HG03457 (cell line): ENCODE measurements around the gene NOTO.
A peak's percentile ranks its signal among the peaks of the same experiment; 100 is the strongest.
"Not testable (repeated sequence)": the region's sequence is repeated elsewhere in the genome, so short reads cannot be mapped to it uniquely, and the experiment has no call there.

Source experiments
- ATAC-seq: cut with Tn5 transposase; IDR thresholded peaks from one replicate; pipeline ENCODE4 v1.9.1; 2021; ENCODE audit warnings: moderate number of reproducible peaks; ENCODE audit not compliant: unreplicated experiment

Gene NOTO

DNA sequence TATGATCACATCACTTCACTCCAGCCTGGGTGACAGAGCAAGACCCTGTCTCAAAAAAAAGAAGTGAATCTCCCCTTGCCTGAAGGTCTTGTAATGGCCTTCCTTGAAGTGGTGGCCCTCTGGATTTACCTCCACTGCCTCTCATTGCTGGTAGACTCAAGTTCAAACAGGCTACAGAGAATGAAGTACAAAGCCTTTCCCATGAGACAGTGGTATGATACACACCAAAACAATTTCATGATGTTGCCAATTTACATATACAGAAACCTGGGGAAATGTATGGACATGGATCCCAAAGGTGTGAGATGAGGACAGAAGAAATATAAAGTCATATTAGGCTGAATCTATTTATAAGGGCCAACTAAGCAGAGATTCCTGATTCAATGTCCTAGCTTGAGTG is 4.8 kb upstream of the NOTO start:
- ATAC-seq: no peak

DNA sequence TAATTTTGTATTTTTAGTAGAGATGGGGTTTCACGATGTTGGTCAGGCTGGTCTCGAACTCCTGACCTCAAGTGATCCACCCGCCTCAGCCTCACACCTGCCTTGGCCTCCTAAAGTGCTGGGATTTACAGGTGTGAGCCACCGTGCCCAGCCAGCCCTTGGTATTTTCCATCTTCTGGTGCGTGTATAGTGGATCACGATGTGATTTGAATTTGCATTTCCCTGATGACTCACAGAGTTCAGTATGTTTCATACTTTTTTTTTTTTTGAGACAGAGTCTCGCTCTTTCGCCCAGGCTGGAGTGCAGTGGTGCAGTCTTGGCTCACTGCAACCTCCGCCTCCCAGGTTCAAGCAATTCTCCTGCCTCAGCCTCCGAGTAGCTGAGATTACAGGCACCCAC is 2.1 kb upstream of the NOTO start:
- not testable (repeated sequence) for ATAC-seq

DNA sequence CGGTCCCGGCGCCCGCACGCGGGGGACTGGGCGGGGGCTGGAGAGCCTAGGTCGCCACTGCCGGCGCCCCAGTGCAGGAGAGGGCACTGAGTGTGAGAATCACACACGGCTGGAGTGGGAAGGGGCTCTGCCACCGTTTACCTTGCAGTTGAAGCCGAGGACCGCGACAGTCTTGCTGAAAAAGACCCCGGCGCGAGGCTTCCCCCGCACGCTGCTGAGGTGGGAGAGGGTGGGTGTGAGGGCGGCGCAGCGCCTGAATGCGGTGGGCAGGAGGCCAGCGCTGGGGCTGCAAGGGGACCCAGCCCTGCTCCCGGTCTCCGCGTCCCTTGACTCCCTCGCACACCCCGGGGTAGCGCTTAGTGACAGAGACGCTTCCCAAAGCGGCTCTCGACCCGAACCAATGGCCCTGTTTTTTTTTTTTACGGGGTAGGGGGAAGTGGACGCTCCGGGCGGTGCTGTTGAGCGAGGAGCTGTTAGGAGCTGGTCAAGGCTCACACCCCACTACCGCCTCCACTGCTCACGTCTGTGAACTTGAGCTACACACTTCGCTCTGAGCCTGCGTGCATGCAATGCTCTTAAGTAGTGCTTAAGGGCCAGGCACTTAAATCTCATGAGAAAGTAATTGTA is 794 bp downstream of the NOTO start:
- no peak for ATAC-seq

- ATAC-seq: no peak
Observed at GRCh38 chr2:73205611-73206010, 3.2 kb downstream of the NOTO start.

DNA sequence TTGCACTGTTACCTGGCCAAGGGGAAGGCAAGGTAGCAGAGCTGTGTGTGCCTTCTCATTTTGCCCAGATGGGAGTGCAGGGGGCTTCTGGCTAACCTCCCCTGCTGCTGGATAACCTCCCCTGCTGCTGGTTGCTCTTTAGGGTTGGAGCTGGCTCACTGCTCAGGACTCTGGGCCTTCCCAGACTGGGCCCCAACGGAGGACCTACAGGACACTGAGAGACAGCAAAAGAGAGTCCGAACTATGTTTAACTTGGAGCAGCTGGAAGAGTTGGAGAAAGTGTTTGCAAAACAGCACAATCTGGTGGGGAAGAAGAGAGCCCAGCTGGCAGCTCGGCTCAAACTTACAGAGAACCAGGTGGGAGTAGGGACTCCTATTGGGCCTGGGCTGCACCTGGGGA is 5.9 kb downstream of the NOTO start:
- no peak for ATAC-seq

DNA sequence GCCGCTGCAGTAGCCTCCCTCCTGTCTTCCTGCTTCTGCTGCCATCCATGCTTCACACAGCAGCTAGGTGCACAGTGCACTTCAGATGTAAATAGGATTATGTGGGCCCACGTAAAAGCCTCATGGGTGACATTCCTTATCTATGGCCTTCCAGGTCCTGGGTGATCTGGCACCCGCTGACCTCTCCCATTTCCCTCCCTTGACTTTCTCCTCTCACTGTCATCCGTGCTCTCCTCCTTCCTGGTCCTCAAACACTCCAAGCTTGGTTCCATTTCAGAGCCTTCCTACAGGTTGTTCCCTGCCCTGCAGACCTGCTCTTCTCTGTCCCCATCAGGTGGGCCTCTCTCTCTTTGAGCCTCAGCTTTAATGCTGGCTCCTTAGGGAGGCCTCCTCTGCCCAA is 7.6 kb downstream of the NOTO start:
- ATAC-seq: no peak

GRCh38 chr2:73210696-73211095 is 8.3 kb downstream of the NOTO start:
- ATAC-seq: no peak

DNA sequence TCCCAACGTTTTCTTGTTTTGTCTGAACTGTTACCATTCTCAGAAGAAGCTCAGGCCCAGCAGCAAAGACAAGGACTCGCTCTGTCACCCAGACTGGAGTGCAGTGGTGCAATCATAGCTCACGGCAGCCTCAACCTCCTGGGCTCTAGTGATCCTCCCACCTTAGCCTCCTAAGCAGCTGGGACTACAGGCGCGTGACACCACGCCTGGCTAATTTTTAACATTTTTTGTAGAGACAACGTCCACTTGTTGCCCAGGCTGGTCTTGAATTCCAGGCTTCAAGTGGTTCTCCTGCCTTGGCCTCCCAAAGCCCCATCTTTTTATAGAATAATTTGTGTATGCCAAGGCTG is 9.7 kb downstream of the NOTO start:
- no peak for ATAC-seq

DNA sequence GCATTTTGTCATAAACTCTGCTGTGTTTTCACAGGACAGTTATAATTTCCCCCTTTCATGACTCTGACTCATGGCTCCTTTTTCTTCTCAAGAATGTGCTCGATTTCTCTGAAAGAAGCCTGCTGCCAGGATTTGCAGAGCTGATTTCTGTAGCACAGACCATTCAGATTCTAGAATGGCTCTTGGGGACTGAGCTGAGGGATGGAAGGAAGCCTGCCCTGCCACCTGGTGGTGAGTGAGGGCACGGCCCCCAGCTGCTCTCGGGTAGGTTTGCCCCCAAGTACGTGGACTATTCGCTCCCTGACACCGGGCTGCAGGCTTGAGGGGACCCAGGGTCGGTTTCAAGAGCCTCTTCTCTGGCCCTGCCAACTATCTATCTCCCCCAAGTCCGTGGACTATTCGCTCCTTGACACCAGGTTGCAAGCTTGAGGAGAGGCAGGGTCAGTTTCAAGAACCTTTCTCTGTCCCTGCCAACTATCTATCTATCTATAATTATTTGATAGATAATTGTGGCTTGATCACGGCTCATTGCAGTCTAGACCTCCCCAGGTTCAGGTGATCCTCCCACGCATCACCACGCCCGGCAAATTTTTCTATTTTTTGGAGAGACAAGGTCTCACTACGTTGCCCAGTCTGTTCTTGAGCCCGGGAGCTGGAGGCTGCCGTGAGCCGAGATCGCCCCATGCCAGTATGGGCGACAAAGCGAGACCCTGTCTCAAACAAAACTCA is 10.2 kb downstream of the NOTO start:
- peak; percentile 51 for ATAC-seq

- ATAC-seq: peak; percentile 70
Observed at GRCh38 chr2:73214120-73215035, 12.0 kb downstream of the NOTO start, which contains the start of gene SMYD5. SMYD5 (plus strand) TSS chr2:73214245; CDS start chr2:73214267, 22 bp downstream.

DNA sequence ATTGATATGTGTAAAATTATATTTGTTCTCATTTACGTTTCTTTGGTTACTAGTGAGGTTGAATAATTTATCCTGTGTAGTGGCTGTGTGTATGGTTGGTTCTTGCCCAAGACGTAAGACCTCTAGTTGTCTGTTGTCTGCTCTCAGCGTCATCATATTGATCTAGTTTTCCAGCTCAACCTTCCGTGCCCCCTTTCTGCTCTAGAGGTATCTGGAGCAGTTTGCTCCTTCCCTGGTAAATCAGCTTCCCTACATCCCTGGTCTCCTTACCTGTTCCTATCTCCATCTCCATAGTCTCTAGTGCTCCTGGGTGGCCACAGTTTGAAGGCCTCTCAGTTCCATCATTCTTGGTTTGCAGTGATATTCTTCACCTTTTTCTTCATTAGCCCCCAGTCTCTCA is 12.9 kb downstream of the NOTO start:
- no peak for ATAC-seq

DNA sequence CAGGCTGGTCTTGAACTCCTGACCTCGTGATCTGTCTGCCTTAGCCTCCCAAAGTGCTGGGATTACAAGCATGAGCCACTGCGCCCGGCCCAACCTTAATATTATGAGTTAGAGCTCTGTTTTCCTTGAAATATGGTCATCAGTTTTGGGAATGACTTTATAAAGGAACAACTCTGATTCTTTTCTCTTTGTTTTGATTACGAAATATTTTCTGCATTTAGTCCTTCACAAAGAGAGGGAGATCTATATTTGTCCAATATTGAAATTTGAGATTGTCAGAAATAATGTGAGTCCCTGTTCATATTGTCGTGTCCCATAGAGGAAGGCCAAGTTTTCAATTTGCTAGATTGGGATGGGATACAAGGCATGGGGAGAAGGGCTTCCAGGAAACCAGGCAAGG is 14.8 kb downstream of the NOTO start:
- no peak for ATAC-seq

DNA sequence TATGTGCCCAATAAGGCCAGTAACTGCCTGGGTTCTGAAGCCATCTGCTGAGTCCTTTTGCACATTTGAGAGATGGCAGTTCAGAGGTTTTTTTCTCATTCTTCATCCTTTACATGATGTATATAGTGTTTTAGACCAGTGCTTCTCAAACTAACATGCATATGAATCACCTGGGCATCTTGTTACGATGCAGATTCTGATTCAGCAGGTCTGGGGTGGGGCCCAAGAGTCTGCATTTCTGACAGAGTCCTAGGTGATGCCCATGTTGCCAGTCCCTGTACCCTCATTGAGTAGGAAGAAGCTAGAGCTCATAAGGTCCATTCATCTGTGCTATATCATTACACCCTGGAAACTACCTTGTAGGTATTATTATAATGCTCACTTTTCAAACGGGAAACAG is 15.5 kb downstream of the NOTO start:
- ATAC-seq: no peak

- no peak for ATAC-seq
Observed at GRCh38 chr2:73218298-73218697, 15.9 kb downstream of the NOTO start.

DNA sequence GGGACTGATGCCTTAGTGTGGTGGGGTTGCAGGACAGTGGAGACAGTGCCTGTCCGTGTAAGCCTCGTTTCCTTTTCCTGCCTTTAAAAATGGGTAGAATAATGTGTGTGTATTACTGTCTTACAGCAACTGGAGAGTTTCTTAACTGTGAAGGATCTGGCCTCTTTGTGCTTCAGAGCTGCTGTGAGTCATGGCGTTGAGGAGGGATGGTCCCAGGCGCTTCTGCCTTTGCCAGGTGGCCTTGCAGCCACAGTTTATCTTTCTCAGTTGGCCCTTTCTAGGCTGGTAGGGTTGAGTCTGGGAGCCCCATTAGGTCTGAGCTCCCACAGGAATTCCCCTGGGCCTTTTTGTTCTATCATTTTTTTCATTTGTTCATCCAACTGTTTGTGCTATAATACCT is 21.4 kb downstream of the NOTO start:
- no peak for ATAC-seq

DNA sequence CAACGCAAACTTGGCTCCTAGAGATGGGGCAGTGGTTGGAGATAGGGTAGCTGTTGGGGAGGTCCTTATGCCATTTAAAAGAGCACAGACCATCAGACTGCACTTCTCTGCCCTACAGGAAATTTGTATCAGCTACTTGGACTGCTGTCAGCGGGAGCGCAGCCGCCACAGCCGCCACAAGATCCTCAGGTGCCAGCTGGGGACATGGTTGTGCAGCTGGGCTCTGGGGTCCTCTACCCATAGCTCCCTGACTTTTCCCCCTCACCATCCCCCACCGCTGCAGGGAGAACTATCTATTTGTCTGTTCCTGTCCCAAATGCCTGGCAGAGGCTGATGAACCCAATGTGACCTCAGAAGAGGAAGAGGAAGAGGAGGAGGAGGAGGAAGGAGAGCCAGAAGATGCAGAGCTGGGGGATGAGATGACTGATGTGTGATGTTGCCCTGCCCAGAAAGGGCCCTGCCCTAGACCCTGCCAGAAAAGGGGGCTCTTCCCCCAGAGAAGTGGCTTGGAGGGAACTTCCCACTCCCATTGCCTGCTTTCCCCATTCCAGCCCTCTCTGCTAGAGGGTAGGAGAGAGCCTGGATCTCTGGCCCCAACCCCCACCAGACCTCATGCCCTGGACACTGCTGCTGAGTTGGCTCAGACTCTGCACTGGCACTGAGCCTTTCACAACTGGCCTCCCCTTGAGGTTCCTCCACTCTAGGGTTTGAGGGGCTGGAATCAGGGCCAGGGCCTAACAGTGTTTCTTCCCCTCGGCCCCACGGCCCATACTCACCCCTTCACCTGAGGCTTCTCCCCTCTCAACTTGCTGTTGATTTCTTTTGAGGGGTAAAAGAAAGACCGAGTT is 23.4 kb downstream of the NOTO start:
- no peak for ATAC-seq

GRCh38 chr2:73227086-73227485 is 24.7 kb downstream of the NOTO start:
- ATAC-seq: no peak

DNA sequence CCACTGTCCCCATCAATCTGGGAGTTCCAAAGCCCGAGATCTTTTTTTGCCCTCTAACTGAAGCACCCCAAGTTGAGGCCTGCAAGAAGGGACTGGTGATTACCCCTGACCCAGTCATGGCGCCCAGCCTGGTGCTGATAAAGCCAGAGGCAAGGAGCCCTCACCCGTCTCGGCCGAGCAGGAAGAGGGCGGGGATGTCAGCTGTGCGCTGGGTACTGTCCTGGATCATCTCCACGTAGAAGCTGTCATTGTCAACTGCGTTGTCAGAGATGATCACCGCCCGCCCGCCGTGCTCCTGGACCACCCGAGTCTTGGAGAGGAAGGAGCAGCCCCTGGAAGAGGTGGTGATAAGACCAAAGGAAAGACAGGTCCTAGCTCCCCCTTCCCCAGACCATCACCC is 26.3 kb downstream of the NOTO start:
- no peak for ATAC-seq

GRCh38 chr2:73232403-73233153 is 30.2 kb downstream of the NOTO start:
- no peak for ATAC-seq
